ENCODE results near the gene CCNA2.

Gene CCNA2

GRCh38 chr4:121801715-121802075 is 22.0 kb downstream of the CCNA2 start:
- DNase-seq (ENCODE audit: low read depth): no peak

GRCh38 chr4:121800961-121801714 is 22.5 kb downstream of the CCNA2 start, which contains the start of gene EXOSC9:
TSS of gene EXOSC9 (plus strand) at chr4:121801323. CDS start at chr4:121801425, 102 bp downstream.
- peak; percentile 89 for DNase-seq (ENCODE audit: low read depth)

GRCh38 chr4:121800638-121800960 is 23.1 kb downstream of the CCNA2 start:
- no peak for DNase-seq (ENCODE audit: low read depth)

GRCh38 chr4:121799867-121800501 is 23.7 kb downstream of the CCNA2 start:
- DNase-seq (ENCODE audit: low read depth): no peak

- DNase-seq (ENCODE audit: low read depth): no peak
These were observed 24.4 kb downstream of the CCNA2 start for GRCh38 chr4:121799208-121799823.

GRCh38 chr4:121796283-121796682 is 27.4 kb downstream of the CCNA2 start:
- DNase-seq (ENCODE audit: low read depth): no peak

- no peak for DNase-seq (ENCODE audit: low read depth)
These were observed 29.0 kb downstream of the CCNA2 start for GRCh38 chr4:121794505-121795188.

- DNase-seq (ENCODE audit: low read depth): no peak
These were observed 30.7 kb downstream of the CCNA2 start for GRCh38 chr4:121792966-121793365.

- no peak for DNase-seq (ENCODE audit: low read depth)
These were observed 32.2 kb downstream of the CCNA2 start for GRCh38 chr4:121791481-121791880.

GRCh38 chr4:121790976-121791375 is 32.7 kb downstream of the CCNA2 start:
- no peak for DNase-seq (ENCODE audit: low read depth)

- DNase-seq (ENCODE audit: low read depth): no peak
These were observed 33.5 kb downstream of the CCNA2 start for GRCh38 chr4:121789960-121790829.

GRCh38 chr4:121789455-121789854 is 34.2 kb downstream of the CCNA2 start:
- DNase-seq (ENCODE audit: low read depth): no peak

GRCh38 chr4:121788896-121789295 is 34.8 kb downstream of the CCNA2 start:
- DNase-seq (ENCODE audit: low read depth): no peak

GRCh38 chr4:121786221-121786620 is 37.5 kb downstream of the CCNA2 start:
- DNase-seq (ENCODE audit: low read depth): no peak

- no peak for DNase-seq (ENCODE audit: low read depth)
These were observed 38.2 kb downstream of the CCNA2 start for GRCh38 chr4:121785479-121785878.

- DNase-seq (ENCODE audit: low read depth): no peak
These were observed 38.7 kb downstream of the CCNA2 start for GRCh38 chr4:121784975-121785374.

- no peak for DNase-seq (ENCODE audit: low read depth)
These were observed 39.3 kb downstream of the CCNA2 start for GRCh38 chr4:121784401-121784800.

- no peak for DNase-seq (ENCODE audit: low read depth)
These were observed 40.5 kb downstream of the CCNA2 start for GRCh38 chr4:121783210-121783609.

- no peak for DNase-seq (ENCODE audit: low read depth)
These were observed 44.6 kb downstream of the CCNA2 start for GRCh38 chr4:121778991-121779628.

- no peak for DNase-seq (ENCODE audit: low read depth)
These were observed 46.1 kb downstream of the CCNA2 start for GRCh38 chr4:121777625-121778024.
